GM19240 (cell line): Measurements from ENCODE around the gene KCNT1.

Experiments used
- DNase-seq: peaks from one replicate; pipeline ENCODE4 v3.0.0; 2011; ENCODE audit warnings: low spot score; ENCODE audit not compliant: insufficient read length

Gene KCNT1

GRCh38 chr9:135817951-135818717 is 116.1 kb downstream of the KCNT1 start:
- DNase-seq: no peak

- no peak for DNase-seq
These were observed 116.9 kb downstream of the KCNT1 start for GRCh38 chr9:135818718-135819475.

- DNase-seq: no peak
These were observed 117.9 kb downstream of the KCNT1 start for GRCh38 chr9:135819905-135820304.

- no peak for DNase-seq
These were observed 118.7 kb downstream of the KCNT1 start for GRCh38 chr9:135820661-135821060.

GRCh38 chr9:135821116-135821515 is 119.1 kb downstream of the KCNT1 start:
- no peak for DNase-seq

GRCh38 chr9:135821733-135822373 is 119.9 kb downstream of the KCNT1 start:
- DNase-seq: no peak

- DNase-seq: no peak
These were observed 120.4 kb downstream of the KCNT1 start for GRCh38 chr9:135822374-135822755.

- DNase-seq: no peak
These were observed 121.1 kb downstream of the KCNT1 start for GRCh38 chr9:135823036-135823435.

- DNase-seq: no peak
These were observed 123.6 kb downstream of the KCNT1 start for GRCh38 chr9:135825435-135826187.

- no peak for DNase-seq
These were observed 124.2 kb downstream of the KCNT1 start for GRCh38 chr9:135826188-135826545.

GRCh38 chr9:135827301-135827700 is 125.3 kb downstream of the KCNT1 start:
- DNase-seq: no peak

GRCh38 chr9:135827866-135828580 is 126.0 kb downstream of the KCNT1 start:
- no peak for DNase-seq

GRCh38 chr9:135828656-135829055 is 126.7 kb downstream of the KCNT1 start:
- no peak for DNase-seq

GRCh38 chr9:135830496-135830895 is 128.5 kb downstream of the KCNT1 start:
- DNase-seq: no peak

- no peak for DNase-seq
These were observed 131.9 kb downstream of the KCNT1 start for GRCh38 chr9:135833864-135834263.

- DNase-seq: no peak
These were observed 133.1 kb downstream of the KCNT1 start for GRCh38 chr9:135835131-135835530.

- DNase-seq: no peak
These were observed 137.5 kb downstream of the KCNT1 start for GRCh38 chr9:135839516-135839915.

- DNase-seq: no peak
These were observed 138.1 kb downstream of the KCNT1 start for GRCh38 chr9:135840107-135840506.

GRCh38 chr9:135840539-135840938 is 138.6 kb downstream of the KCNT1 start:
- no peak for DNase-seq
